Fibroblast of skin of back (primary cell): ENCODE data around the gene LLGL2.

Experiments
- DNase-seq: peaks from one replicate; pipeline ENCODE4 v3.0.0-alpha.2; 2013

Gene LLGL2

GRCh38 chr17:75616521-75617122 lies 91.1 kb downstream of the LLGL2 start:
- DNase-seq, result no peak

GRCh38 chr17:75617218-75617617 lies 91.7 kb downstream of the LLGL2 start:
- no peak for DNase-seq

- DNase-seq, result no peak
These were observed 92.2 kb downstream of the LLGL2 start for GRCh38 chr17:75617675-75618074.

- peak; percentile 38 for DNase-seq
These were observed 94.3 kb downstream of the LLGL2 start for GRCh38 chr17:75619506-75620431.

GRCh38 chr17:75621489-75621888 lies 96.0 kb downstream of the LLGL2 start:
- no peak for DNase-seq

GRCh38 chr17:75622076-75622475 lies 96.6 kb downstream of the LLGL2 start:
- DNase-seq, result no peak

- DNase-seq, result no peak
These were observed 97.3 kb downstream of the LLGL2 start for GRCh38 chr17:75622771-75623273.

GRCh38 chr17:75623386-75623785 lies 97.9 kb downstream of the LLGL2 start:
- DNase-seq, result peak; percentile 38

GRCh38 chr17:75624021-75624420 lies 98.5 kb downstream of the LLGL2 start:
- DNase-seq, result no peak
